ENCODE results near the gene APOBEC3G. TPM values are rescaled to one million over a fixed set of nuclear protein-coding genes. Genes with fewer than 3 reads are reported as not detected.

APOBEC3G gene
- total and polyA plus RNA-seq, 12 donors = 1.9 to 17.7 (median 3.1) TPM

GRCh38 chr22:39117585-39118191, 40.6 kb downstream of the APOBEC3G start:
- no peaks in the 10 kb centered on the region for H3K9me3 ChIP-seq
- H3K36me3 ChIP-seq = no peaks in the 10 kb centered on the region
- TF ChIP-seq CTCF (IDR thresholded peaks at IDR 0.05) = peak; percentile 8 to 57 (median 46)
- WGBS, 2 donors = 66 to 69% methylated on average over 14 of the region's 14 CpGs
- intact Hi-C loops (cut with DNase I) = loop anchor here in 5 of 10 donors (5.0 to 10.0 kb wide), 5 partner anchors 103 to 253 kb away; partner anchors contain the start of gene APOBEC3C (in 1 of the 5)
- H3K27ac ChIP-seq = peak overlapping the region in 1 of 10 donors; percentile 59
- peaks cover 0 to 49% (median 23%) of the 10 kb centered on the region in 7 donors for H3K27me3 ChIP-seq
- H3K4me1 ChIP-seq = peaks cover 0 to 13% (median 0%) of the 10 kb centered on the region in 9 donors
- no peak overlapping the region for H3K4me3 ChIP-seq
- no peak for ATAC-seq
- peak in 1 of 2 donors; percentile 32 for DNase-seq

GRCh38 chr22:39120983-39121382, 43.9 kb downstream of the APOBEC3G start:
- Histone ChIP-seq H3K27ac (no peak overlapping the region), H3K4me1 (peaks cover 0 to 6% (median 0%) of the 10 kb centered on the region in 9 donors), H3K9me3 (no peaks in the 10 kb centered on the region), H3K4me3 (no peak overlapping the region), H3K36me3 (no peaks in the 10 kb centered on the region), H3K27me3 (peaks cover 0 to 21% (median 0%) of the 10 kb centered on the region in 7 donors)
- DNase-seq (no peak), ATAC-seq (no peak)
- intact Hi-C loops (cut with DNase I) = loop anchor here in 7 of 10 donors (5.0 to 10.0 kb wide), 6 partner anchors 114 to 356 kb away; partner anchors contain the start of gene CBX6 (in 1 of the 7)
- TF ChIP-seq CTCF (IDR thresholded peaks at IDR 0.05) = no peak
- WGBS, 2 donors = 86 to 89% methylated on average over 4 of the region's 4 CpGs

DNA sequence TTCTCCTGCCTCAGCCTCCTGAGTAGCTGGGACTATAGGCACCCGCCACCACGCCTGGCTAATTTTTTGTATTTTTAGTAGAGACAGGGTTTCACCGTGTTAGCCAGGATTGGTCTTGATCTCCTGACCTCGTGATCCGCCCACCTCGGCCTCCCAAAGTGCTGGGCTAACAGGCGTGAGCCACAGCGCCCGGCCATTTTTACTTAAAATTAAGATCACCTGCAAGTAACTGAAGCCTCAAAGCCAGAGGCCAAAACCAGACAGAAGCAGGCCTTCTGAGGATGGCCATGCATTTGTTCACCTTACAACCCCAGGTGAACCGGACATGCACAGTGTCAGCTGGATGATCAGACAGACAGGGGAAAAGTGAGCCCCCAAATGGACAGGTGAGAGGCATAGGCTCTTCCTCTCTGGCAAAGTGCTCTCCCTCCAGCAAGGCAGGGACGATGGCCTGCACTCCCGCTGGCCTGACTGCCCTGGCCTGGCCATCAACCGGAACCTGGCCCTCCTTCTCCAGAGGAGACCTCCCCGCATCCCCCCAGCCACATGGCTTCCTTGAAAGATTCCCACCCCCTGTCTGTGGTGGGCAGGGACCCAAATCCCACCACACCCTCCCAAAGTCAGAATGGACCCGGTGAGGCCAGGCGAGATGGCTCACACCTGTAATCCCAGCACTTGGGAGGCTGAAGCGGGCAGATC, 45.8 kb downstream of the APOBEC3G start:
- H3K27me3 ChIP-seq = peaks cover 0 to 5% (median 0%) of the 10 kb centered on the region in 7 donors
- no peaks in the 10 kb centered on the region for H3K9me3 ChIP-seq
- WGBS, 2 donors = 92 to 96% methylated on average over 17 of the region's 17 CpGs
- no peak overlapping the region for H3K4me3 ChIP-seq
- no peak for TF ChIP-seq CTCF (IDR thresholded peaks at IDR 0.05)
- no peak overlapping the region for H3K27ac ChIP-seq
- peaks cover 0 to 6% (median 0%) of the 10 kb centered on the region in 9 donors for H3K4me1 ChIP-seq
- intact Hi-C loops (cut with DNase I) = loop anchor here in 8 of 10 donors (2.0 to 10.0 kb wide), 7 partner anchors 116 to 358 kb away; partner anchors contain the start of gene CBX6 (in 1 of the 8)
- ATAC-seq = no peak
- no peaks in the 10 kb centered on the region for H3K36me3 ChIP-seq
- no peak for DNase-seq

DNA sequence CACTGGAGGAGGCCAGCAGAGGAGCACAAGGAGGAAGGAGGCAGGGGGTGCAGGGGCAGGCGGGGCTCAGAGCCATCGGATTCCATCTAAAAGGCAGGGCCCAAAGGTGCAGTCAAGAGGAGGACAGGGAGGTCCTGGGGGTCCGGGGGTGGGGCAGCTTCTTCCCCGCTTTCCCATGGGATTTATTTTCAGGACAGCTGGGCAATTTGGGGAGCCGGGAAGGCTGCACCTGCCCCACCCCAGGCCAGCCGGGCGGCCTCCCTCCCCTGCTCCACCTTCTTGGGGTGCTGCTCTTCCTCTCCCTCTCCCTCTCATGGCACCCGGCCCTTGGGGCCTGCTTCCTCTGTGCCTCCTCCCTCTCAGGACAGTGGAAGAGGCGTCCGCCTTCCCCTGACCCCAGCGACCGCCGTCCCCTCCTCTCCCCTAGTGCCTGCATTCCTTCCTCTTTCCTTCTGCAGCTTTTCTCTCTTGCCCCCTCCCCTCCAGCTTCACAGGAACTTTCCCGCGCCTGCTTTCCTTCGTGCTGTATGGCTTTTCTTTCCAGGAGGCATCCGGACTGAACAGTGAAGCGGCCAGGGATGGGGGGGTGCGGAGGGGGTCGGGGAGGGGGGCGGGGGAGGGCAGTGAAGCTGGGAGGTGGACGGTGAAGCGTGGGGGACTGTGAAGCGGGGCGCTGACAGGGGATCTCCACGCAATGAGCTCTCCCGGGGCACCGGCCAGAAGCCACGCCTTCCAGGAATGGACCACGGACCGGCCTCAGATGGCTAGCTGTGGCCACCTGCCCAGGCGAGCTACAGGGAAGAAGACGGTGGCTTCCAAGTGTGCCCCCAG, 46.9 kb downstream of the APOBEC3G start:
- no peak overlapping the region for H3K27ac ChIP-seq
- TF ChIP-seq CTCF (IDR thresholded peaks at IDR 0.05) = no peak
- H3K27me3 ChIP-seq = no peaks in the 10 kb centered on the region
- H3K36me3 ChIP-seq = no peaks in the 10 kb centered on the region
- H3K9me3 ChIP-seq = no peaks in the 10 kb centered on the region
- DNase-seq = no peak
- WGBS, 2 donors = 27 to 34% methylated on average over 29 to 33 of the region's 33 CpGs
- intact Hi-C loops (cut with DNase I) = loop anchor here in 8 of 10 donors (2.0 to 10.0 kb wide), 8 partner anchors 117 to 359 kb away; partner anchors contain the start of gene CBX6 (in 1 of the 8)
- H3K4me1 ChIP-seq = peaks cover 0 to 2% (median 0%) of the 10 kb centered on the region in 9 donors
- ATAC-seq = peak in 3 of 8 donors; percentile 23 to 35 (median 32)
- H3K4me3 ChIP-seq = no peak overlapping the region
